Glomerular visceral epithelial cell (primary cell): Measurements from ENCODE around the gene TBX15.
"Not testable (repeated sequence)": the region's sequence is repeated elsewhere in the genome, so short reads cannot be mapped to it uniquely, and the experiment has no call there.

Experiments
- DNase-seq: peaks from one replicate; pipeline ENCODE4 v3.0.0-alpha.2; 2016; ENCODE audit errors: extremely low spot score

TBX15 gene

DNA sequence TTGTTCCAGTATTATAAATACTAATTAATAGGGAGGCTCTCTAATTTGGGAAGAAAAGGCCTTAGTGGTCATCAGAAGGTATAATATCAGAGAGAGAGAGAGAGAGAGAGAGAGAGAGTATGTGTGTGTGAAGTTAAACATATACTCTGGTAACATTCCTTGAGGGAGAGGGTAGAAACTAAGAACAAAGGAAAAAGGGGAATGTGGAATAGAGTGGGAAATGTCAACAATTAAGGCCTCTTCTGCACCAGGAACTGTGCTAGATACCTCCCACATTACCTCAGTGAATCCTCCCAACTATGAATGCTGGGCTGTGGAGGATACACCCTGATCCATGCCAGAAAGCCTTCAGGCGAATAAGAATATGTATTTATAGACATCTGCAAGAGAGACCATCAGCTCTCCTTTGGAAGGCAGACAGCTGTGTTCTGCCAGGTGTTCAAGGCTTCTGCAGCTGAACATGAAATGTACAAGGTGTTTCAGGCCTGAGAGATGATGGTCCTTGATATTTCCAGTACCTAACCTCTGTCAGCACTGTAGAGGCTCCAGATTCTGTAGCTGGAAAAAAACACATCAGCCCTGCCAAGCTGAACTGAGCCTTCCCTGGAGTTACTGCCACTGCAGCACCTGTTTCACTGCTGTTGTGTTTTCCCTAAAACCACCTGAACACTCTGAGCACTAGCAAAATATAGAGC is 29.1 kb downstream of the TBX15 start:
- peak; percentile 27 for DNase-seq

DNA sequence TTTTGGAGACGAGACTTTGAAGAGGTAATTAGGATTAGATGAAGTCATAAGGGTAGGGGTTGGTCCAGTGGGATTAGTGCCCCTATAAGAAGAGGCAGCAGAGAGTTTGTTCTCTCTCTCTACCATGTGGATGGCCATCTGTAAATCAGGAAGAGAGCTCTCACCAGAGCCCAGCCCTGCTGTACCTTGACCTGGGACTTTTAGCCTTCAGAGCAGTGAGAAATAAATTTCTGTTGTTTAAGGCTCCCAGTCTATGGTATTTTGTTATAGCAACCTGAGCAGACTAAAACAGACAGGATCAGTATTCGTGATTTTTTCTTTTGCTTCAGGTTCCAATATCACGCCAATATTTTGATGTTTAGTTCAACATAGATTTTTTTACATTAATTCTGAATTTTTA is 30.0 kb downstream of the TBX15 start:
- DNase-seq, result no peak

DNA sequence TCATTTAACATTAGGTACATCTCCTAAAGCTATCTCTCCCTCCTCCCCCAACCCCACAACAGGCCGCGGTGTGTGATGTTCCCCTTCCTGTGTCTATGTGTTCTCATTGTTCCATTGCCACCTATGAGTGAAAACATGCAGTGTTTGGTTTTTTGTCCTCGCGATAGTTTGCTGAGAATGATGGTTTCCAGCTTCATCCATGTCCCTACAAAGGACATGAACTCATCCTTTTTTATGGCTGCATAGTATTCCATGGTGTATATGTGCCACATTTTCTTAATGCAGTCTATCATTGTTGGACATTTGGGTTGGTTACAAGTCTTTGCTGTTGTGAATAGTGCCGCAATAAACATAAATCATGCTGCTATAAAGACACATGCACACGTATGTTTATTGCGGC is 30.6 kb downstream of the TBX15 start:
- not testable (repeated sequence) for DNase-seq

GRCh38 chr1:118954301-118954905 is 33.7 kb downstream of the TBX15 start:
- no peak for DNase-seq

- DNase-seq, result no peak
Observed at GRCh38 chr1:118951270-118951936, 36.7 kb downstream of the TBX15 start.

- peak; percentile 94 for DNase-seq
Observed at GRCh38 chr1:118949315-118949714, 38.8 kb downstream of the TBX15 start.

GRCh38 chr1:118948846-118949245 is 39.3 kb downstream of the TBX15 start:
- DNase-seq, result no peak

- DNase-seq, result peak; percentile 36
Observed at GRCh38 chr1:118948351-118948750, 39.8 kb downstream of the TBX15 start.

- peak; percentile 92 for DNase-seq
Observed at GRCh38 chr1:118947790-118948189, 40.4 kb downstream of the TBX15 start.

DNA sequence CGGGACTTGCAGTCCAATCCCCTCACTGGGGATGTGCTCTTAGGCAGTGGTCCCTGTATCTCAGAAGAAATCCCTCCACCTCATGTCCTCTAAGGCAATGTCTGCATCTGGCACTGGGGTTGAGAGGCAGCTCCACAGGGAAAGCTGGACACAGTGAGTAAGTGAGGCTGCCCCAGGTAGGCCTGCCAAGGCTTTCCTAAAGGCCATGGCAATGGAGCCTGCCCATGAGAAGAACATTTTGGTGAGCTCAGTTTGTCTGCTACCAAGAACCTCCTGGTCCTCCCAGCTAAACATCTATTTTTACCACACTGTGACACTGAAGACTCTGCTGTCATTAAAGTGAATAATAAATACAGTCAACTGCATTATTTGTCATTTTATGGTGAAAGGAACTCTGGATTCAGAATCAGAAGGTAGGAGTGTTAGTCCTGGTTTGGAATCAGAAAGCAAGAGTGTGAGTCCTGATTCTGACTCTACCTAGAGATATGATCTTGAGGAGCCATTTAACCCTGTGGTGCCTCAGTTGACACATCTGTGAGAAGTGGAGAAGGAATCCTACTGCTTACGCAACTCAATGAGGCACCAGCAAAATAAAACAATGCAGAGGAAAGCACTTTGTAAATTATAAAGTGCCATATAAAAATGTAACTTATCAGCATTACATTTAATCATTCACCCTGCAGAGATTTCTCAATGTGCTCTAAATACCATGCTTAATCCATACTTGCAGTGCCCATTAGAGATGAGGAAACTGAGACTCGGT is 41.0 kb downstream of the TBX15 start:
- no peak for DNase-seq

DNA sequence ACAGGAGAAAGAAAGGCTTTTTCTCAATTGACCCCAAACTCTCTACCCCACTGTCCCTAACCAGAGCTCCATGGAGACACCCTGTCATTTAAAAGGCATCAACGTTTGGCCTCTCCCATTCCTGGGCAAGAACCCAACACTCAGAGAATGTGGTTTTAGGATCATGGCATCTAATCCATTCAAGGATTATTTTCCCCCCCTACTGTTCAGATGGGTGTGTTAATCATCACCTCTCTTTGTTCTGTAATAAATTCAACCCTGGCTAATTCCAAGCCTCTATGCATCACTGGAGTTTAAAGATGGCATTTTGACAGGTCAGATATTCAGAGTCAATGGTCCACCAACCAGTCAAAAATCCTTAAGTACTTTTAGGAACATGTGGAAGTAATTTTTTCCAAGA is 42.7 kb downstream of the TBX15 start:
- DNase-seq, result peak; percentile 84

- DNase-seq, result no peak
Observed at GRCh38 chr1:118944546-118944945, 43.6 kb downstream of the TBX15 start.

GRCh38 chr1:118944133-118944532 is 44.0 kb downstream of the TBX15 start:
- peak; percentile 48 for DNase-seq

- no peak for DNase-seq
Observed at GRCh38 chr1:118940957-118941356, 47.2 kb downstream of the TBX15 start.

DNA sequence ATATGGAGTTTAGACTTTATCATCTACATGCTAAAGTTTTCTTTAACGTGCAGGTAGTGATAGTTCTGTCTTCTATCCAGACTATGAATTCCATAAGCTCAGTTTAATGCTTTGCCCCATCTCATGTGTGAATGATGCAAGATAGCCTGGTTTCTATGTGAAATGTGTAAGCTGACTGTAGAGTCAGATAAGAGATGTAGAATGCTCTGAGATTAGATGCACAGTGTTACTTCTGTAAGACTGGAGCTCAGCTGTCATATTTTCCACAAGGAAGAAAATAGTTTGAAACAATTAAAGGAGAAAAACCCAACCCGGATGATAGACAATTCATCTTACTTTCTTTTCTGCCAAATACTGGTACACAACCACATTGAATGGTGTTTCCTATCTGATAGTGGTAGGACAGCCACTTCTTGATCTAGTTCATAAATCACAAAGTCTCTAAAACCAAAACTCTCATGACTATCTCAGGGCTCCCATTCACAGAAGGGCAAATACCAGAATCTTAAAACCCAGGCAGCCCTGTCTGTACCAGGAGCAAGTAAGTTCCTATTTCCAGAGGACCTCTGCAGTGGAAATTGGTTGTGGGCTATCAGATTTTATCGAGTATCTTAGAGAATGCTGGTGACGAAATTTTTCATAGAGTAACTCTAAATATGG is 50.6 kb downstream of the TBX15 start:
- DNase-seq, result no peak

- no peak for DNase-seq
Observed at GRCh38 chr1:118934706-118935105, 53.4 kb downstream of the TBX15 start.

GRCh38 chr1:118933051-118933781 is 54.9 kb downstream of the TBX15 start:
- DNase-seq, result no peak

DNA sequence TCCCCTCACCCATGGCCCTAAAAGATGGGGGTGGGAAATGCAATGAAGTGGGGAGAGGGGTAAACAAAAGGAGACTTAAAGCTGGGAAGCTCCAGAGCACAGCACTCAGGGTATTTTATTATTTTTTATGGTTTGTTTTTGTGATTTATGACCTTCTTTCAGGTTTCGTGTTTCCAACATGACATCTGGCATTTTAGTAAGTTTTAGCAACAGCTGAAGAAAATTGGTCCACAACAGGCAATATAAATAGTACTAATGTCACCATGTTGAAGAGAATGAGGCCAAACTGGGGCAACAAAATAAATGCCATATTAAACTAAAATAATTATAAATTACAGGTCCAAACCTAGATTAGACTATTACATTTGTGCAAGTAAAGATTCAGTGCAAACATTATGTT is 56.3 kb downstream of the TBX15 start:
- no peak for DNase-seq

GRCh38 chr1:118928739-118929554 is 59.2 kb downstream of the TBX15 start:
- DNase-seq, result peak; percentile 33
